PC-3 (cell line): ENCODE measurements around the gene ABLIM2. TPM values are rescaled to one million over a fixed set of nuclear protein-coding genes. Genes with fewer than 3 reads are reported as not detected.
A peak's percentile ranks its signal among the peaks of the same experiment; 100 is the strongest.

ENCODE experiments used
- ATAC-seq: fragments of 200-7000 bp; cut with Tn5 transposase; 2 replicates; pipeline ENCODE4 v1.9.1; 2020; ENCODE audit warnings: mild to moderate bottlenecking, moderate library complexity
- BruUV-seq: library from RNA; stranded (reverse); fragments of 400-500 nt; replicated peaks from 2 replicates; lab custom pipeline; 2021; lab: Mats Ljungman, UMichigan
- CTCF ChIA-PET: fragments of 300-600 bp; sonication (Branson Sonifier 250); formaldehyde crosslinking; loops from one replicate; lab custom pipeline; 2022; ENCODE audit warnings: antibody characterized with exemption; lab: Charles Lee
- POLR2A ChIA-PET: fragments of 300-600 bp; sonication (Branson Sonifier 250); formaldehyde crosslinking; loops from one replicate; lab custom pipeline; 2022; ENCODE audit warnings: antibody characterized with exemption; ENCODE audit not compliant: unreplicated experiment; lab: Charles Lee
- DNase-seq: peaks from one replicate; pipeline ENCODE4 v3.0.0-alpha.2; 2015
- H2AFZ ChIP-seq: fragments of 300-600 bp; sonication (generic); 2 replicates; pipeline ENCODE4 v1.6.0; 2016; ENCODE audit warnings: antibody characterized with exemption, low read length
- H3F3A ChIP-seq: fragments of 300-600 bp; sonication (generic); one replicate; pipeline ENCODE4 v1.6.0; 2017; ENCODE audit warnings: antibody characterized with exemption, low read length, control low read depth, mild to moderate bottlenecking; ENCODE audit not compliant: unreplicated experiment
- H3K27ac ChIP-seq: fragments of 300-600 bp; sonication (generic); 2 replicates; pipeline ENCODE4 v1.5.1; 2016; ENCODE audit warnings: mild to moderate bottlenecking, low read length
- H3K27me3 ChIP-seq: fragments of 300-600 bp; sonication (generic); 2 replicates; pipeline ENCODE4 v1.6.1; 2016; ENCODE audit warnings: low read length, mixed read lengths
- H3K36me3 ChIP-seq: fragments of 300-600 bp; sonication (generic); 2 replicates; pipeline ENCODE4 v1.6.1; 2016; ENCODE audit warnings: low read depth, mixed run types, low read length, mixed read lengths
- H3K4me1 ChIP-seq: fragments of 300-600 bp; sonication (generic); 2 replicates; pipeline ENCODE4 v1.5.1; 2016; ENCODE audit warnings: low read length; ENCODE audit not compliant: insufficient read depth
- H3K4me2 ChIP-seq: fragments of 300-600 bp; sonication (generic); 2 replicates; pipeline ENCODE4 v1.6.0; 2016; ENCODE audit warnings: low read length
- H3K4me3 ChIP-seq: fragments of 300-600 bp; sonication (generic); 2 replicates; pipeline ENCODE4 v1.5.1; 2016; ENCODE audit warnings: mild to moderate bottlenecking, low read length, mixed read lengths
- H3K79me2 ChIP-seq: fragments of 300-600 bp; sonication (generic); 2 replicates; pipeline ENCODE4 v1.6.1; 2017; ENCODE audit warnings: low read length, mixed read lengths
- H3K9ac ChIP-seq: fragments of 300-600 bp; sonication (generic); 2 replicates; pipeline ENCODE4 v1.6.0; 2016; ENCODE audit warnings: mild to moderate bottlenecking, low read length
- H3K9me2 ChIP-seq: fragments of 300-600 bp; sonication (generic); replicated peaks from 2 replicates; pipeline ENCODE4 v1.6.1; 2016; ENCODE audit warnings: mixed run types, low read length, mixed read lengths
- H3K9me3 ChIP-seq: fragments of 300-600 bp; sonication (generic); 2 replicates; pipeline ENCODE4 v1.6.1; 2016; ENCODE audit warnings: low read length, mixed read lengths
- H4K20me1 ChIP-seq: fragments of 300-600 bp; sonication (generic); 2 replicates; pipeline ENCODE4 v1.6.1; 2016; ENCODE audit warnings: low read length, mixed read lengths
- CTCF ChIP-seq: fragments of 300-600 bp; sonication (generic); conservative IDR thresholded peaks from 2 replicates; pipeline ENCODE4 v1.5.1; 2017; ENCODE audit warnings: antibody characterized with exemption, low read depth, mild to moderate bottlenecking, low read length
- EZH2 ChIP-seq: fragments of 300-600 bp; sonication (generic); IDR thresholded peaks from one replicate; pipeline ENCODE4 v1.6.1; 2017; ENCODE audit warnings: antibody characterized with exemption, mild to moderate bottlenecking, low read length; ENCODE audit not compliant: unreplicated experiment
- EZH2phosphoT487 ChIP-seq: fragments of 300-600 bp; sonication (generic); IDR thresholded peaks from 2 replicates; pipeline ENCODE4 v1.6.1; 2018; ENCODE audit warnings: mild to moderate bottlenecking, antibody characterized with exemption, low read length, borderline replicate concordance
- intact Hi-C: fragments of 100-400 bp; cut with micrococcal nuclease; formaldehyde crosslinking; loops from 2 replicates; pipeline ENCODE4 v1.9.0; 2023
- total RNA-seq: library from RNA; depleted of rRNA; stranded (reverse); fragments of >200 nt; gene quantifications from 2 replicates; pipeline ENCODE4 v1.2.3, GENCODE V29; 2014

Gene ABLIM2
- total RNA-seq, 1 experiment from 2014 or later, result 3.2 TPM

DNA sequence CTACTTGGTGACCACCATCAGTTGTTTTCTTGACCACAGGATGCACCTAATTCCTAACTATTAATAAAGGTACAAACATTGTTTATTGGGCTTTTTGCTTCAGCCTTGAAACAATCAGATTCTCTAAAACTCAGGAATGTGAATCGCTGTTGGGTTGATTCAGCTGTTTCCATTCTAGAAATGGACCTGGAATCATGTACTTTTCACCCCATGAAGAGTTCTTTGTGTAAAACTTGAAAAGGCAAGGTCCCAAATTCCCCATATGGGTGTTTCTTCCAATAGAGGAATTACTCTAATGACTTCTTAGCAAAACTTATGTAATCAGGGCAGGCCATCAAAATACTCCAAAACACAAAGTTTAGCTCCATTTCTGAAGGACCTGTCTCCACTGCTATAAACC is 226.3 kb downstream of the ABLIM2 start:
- BruUV-seq, result no TSS peak
- Histone ChIP-seq H3K4me1 (peaks cover 43% of the 10 kb centered on the region), H3K36me3 (peaks cover 8% of the 10 kb centered on the region), H3K9me3 (no peaks in the 10 kb centered on the region), H3K79me2 (peaks cover 100% of the 10 kb centered on the region), H3F3A (no peaks in the 10 kb centered on the region), H2AFZ (no peak overlapping the region), H3K9ac (no peak overlapping the region), H3K27me3 (no peaks in the 10 kb centered on the region), H3K9me2 (no peaks in the 10 kb centered on the region), H4K20me1 (peaks cover 25% of the 10 kb centered on the region), H3K27ac (no peak overlapping the region), H3K4me2 (no peak overlapping the region), H3K4me3 (no peak overlapping the region)
- ATAC-seq, result no peak
- TF ChIP-seq CTCF (no peak), EZH2phosphoT487 (no peak)
- CTCF ChIA-PET, result interaction anchor here (0.5 kb wide), 1 partner anchor 20 kb away, joined by 3 read pairs; no protein-coding TSS in a partner anchor
- POLR2A ChIA-PET, result no interaction called here
- intact Hi-C loops, result no loop called here
- no peak for DNase-seq

DNA sequence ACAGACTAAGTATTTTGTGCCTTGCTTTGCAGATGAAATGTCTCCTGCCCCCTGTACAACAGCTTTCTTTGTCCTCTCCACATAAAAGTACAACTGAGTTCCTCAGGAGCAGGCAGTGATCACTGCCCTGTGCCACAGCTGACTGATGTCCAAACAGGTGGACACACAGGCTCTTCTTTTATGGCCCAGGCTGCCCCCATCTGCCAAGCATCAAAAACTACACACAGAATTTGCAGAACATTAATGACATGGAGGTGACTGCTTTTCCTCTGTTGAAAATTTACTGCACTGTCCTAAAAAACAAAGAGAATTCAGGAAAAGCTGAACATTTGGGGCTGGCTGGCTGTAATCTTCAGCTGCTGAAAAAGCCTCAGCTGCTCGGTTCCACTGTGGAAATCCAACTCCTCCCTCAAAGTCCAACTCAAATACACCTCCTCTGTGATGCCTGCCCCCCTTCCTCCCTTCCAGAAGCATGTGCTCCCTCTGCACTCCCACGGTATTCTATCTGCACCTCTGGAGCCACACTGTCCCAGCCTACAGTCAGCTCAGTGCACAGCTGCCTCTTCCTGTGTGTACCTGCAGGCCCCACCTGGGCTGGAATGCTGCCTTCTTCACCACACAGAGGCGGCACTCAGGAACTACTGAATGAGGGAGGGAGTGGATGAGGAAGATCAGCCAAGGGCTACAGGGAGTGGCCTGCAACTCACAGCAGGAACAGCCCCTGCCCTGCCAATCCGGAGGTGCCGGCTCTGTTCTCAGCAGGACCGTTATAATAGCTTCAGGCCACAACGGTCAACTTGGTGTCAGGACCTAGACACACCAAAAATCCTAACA is 229.3 kb downstream of the ABLIM2 start:
- H3F3A ChIP-seq, result no peaks in the 10 kb centered on the region
- no peaks in the 10 kb centered on the region for H3K9me2 ChIP-seq
- H3K4me1 ChIP-seq, result peaks cover 31% of the 10 kb centered on the region
- peak overlapping the region; percentile 53 for H3K4me2 ChIP-seq
- 0 out of 2 replicates have a peak overlapping the region, but pooled peaks have one; percentile 5 for H3K4me3 ChIP-seq
- BruUV-seq, result no TSS peak
- H2AFZ ChIP-seq, result no peak overlapping the region
- H3K9me3 ChIP-seq, result no peaks in the 10 kb centered on the region
- H3K36me3 ChIP-seq, result peaks cover 8% of the 10 kb centered on the region
- no peak overlapping the region for H3K9ac ChIP-seq
- ATAC-seq (peak; percentile 92), DNase-seq (peak; percentile 79)
- CTCF ChIA-PET, result interaction anchor here (0.8 to 1.3 kb wide), 2 partner anchors 85 to 124 kb away, joined by 3 read pairs; no protein-coding TSS in a partner anchor
- POLR2A ChIA-PET, result interaction anchor here (0.7 kb wide), 1 partner anchor 58 kb away, joined by 3 read pairs; no protein-coding TSS in a partner anchor
- H3K27ac ChIP-seq, result peak overlapping the region; percentile 15
- H3K79me2 ChIP-seq, result peaks cover 100% of the 10 kb centered on the region
- no peaks in the 10 kb centered on the region for H3K27me3 ChIP-seq
- TF ChIP-seq EZH2phosphoT487 (no peak), CTCF (peak; percentile 57)
- peaks cover 17% of the 10 kb centered on the region; the same call in 1 of the 2 replicates for H4K20me1 ChIP-seq
- intact Hi-C loops, result loop anchor here (1.0 kb wide), 1 partner anchor 124 kb away; no protein-coding TSS in a partner anchor

- Histone ChIP-seq H3F3A (no peaks in the 10 kb centered on the region), H3K4me2 (no peak overlapping the region), H3K4me3 (no peak overlapping the region), H3K9me3 (no peaks in the 10 kb centered on the region), H3K9me2 (no peaks in the 10 kb centered on the region), H3K27me3 (no peaks in the 10 kb centered on the region), H3K36me3 (peaks cover 3% of the 10 kb centered on the region), H4K20me1 (peaks cover 16% of the 10 kb centered on the region; the same call in 1 of the 2 replicates), H3K27ac (no peak overlapping the region), H3K79me2 (peaks cover 100% of the 10 kb centered on the region), H3K4me1 (peaks cover 35% of the 10 kb centered on the region), H2AFZ (no peak overlapping the region), H3K9ac (no peak overlapping the region)
- DNase-seq, result no peak
- ATAC-seq, result no peak
- POLR2A ChIA-PET, result interaction anchor here (0.7 kb wide), 1 partner anchor 59 kb away, joined by 3 read pairs; no protein-coding TSS in a partner anchor
- no TSS peak for BruUV-seq
- intact Hi-C loops, result loop anchor here (1.0 kb wide), 1 partner anchor 123 kb away; no protein-coding TSS in a partner anchor
- CTCF ChIA-PET, result interaction anchor here (0.8 kb wide), 1 partner anchor 84 kb away, joined by 3 read pairs; no protein-coding TSS in a partner anchor
- TF ChIP-seq CTCF (no peak), EZH2 (no peak), EZH2phosphoT487 (no peak)
Observed at GRCh38 chr4:7928711-7929110, 229.9 kb downstream of the ABLIM2 start.
